ENCODE measurements around the gene SUDS3.

SUDS3 gene

GRCh38 chr12:118373616-118374015 lies 2.7 kb upstream of the SUDS3 start:
- peak overlapping the region; percentile 90 for H3K4me3 ChIP-seq (replicated peaks; ENCODE audit: low read depth, low read length)
- no peak for TF ChIP-seq CTCF (IDR thresholded peaks at IDR 0.05; ENCODE audit: low read depth, low read length, missing control alignments)
- DNase-seq (ENCODE audit: extremely low read depth, low read depth): no peak

GRCh38 chr12:118374126-118374725 lies 2.1 kb upstream of the SUDS3 start:
- no peak for TF ChIP-seq CTCF (IDR thresholded peaks at IDR 0.05; ENCODE audit: low read depth, low read length, missing control alignments)
- no peak for DNase-seq (ENCODE audit: extremely low read depth, low read depth)
- H3K4me3 ChIP-seq (replicated peaks; ENCODE audit: low read depth, low read length): no peak overlapping the region

DNA sequence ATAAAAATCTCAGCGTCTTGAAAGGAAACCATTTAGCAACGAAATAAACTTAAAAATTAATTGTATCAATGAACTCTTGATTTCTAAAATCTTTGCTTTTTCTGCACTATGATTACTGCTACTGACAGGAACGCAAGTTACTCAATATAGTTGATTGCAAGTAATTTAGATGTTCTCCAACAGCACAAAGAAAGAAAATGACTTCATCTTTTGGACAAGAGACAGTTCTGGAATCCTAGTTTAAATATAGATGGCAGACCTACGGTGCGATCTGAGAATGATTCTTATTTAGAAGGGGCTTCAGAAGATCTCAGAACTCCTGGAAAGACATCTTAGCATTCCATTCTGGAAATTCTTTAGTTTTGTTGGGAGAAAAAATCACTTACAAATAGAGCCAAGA lies 1.4 kb upstream of the SUDS3 start:
- DNase-seq (ENCODE audit: extremely low read depth, low read depth): no peak
- no peak overlapping the region for H3K4me3 ChIP-seq (replicated peaks; ENCODE audit: low read depth, low read length)
- TF ChIP-seq CTCF (IDR thresholded peaks at IDR 0.05; ENCODE audit: low read depth, low read length, missing control alignments): no peak

DNA sequence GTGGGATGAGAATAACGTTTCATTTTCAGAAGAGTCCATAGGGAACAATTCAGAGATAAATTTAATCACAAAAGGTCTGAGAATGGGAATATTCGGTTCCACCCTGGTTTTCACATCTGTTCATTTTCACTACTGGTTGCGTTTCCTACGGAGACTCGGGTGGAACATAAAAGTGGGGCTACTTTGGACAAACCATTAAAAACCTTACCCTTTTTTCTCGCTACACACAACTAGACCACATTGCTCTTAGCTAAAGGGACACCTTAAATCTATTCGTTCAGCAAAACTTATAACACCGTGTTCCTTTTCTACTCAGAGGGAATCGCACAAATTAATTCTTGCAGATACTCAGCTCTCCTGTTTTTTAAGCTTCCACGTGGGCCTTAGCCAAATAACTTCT lies 1.0 kb upstream of the SUDS3 start:
- no peak for DNase-seq (ENCODE audit: extremely low read depth, low read depth)
- no peak for TF ChIP-seq CTCF (IDR thresholded peaks at IDR 0.05; ENCODE audit: low read depth, low read length, missing control alignments)
- H3K4me3 ChIP-seq (replicated peaks; ENCODE audit: low read depth, low read length): 0 out of 2 replicates have a peak overlapping the region, but pooled peaks have one; percentile 82

- DNase-seq (ENCODE audit: extremely low read depth, low read depth): no peak
- peak overlapping the region; percentile 82 for H3K4me3 ChIP-seq (replicated peaks; ENCODE audit: low read depth, low read length)
- no peak for TF ChIP-seq CTCF (IDR thresholded peaks at IDR 0.05; ENCODE audit: low read depth, low read length, missing control alignments)
Measured at GRCh38 chr12:118377021-118377883, 897 bp downstream of the SUDS3 start.

GRCh38 chr12:118377884-118378470 lies 1.6 kb downstream of the SUDS3 start:
- peak; percentile 82 for TF ChIP-seq CTCF (IDR thresholded peaks at IDR 0.05; ENCODE audit: low read depth, low read length, missing control alignments)
- DNase-seq (ENCODE audit: extremely low read depth, low read depth): peak; percentile 47
- H3K4me3 ChIP-seq (replicated peaks; ENCODE audit: low read depth, low read length): peak overlapping the region; percentile 82
